H1 (cell line): Measurements from ENCODE around the gene BAIAP2L2. TPM values are rescaled to one million over a fixed set of nuclear protein-coding genes. Genes with fewer than 3 reads are reported as not detected.

Experiments used
- CTCF ChIA-PET: fragments of 300-600 bp; sonication (Branson Sonifier 250); formaldehyde crosslinking; loops from one replicate; lab custom pipeline; 2021; ENCODE audit not compliant: partially characterized antibody; lab: Charles Lee
- POLR2A ChIA-PET: fragments of 300-600 bp; sonication (Branson Sonifier 250); formaldehyde crosslinking; loops from one replicate; lab custom pipeline; 2021; ENCODE audit warnings: inconsistent platforms; ENCODE audit not compliant: partially characterized antibody; lab: Charles Lee
- DNase-seq, 2 experiments: peaks; one replicate each; pipeline versions ENCODE4 v3.0.0 to v3.0.0-alpha.2; 2010 to 2022; ENCODE audit warnings: low spot score in 2 of 2, low read depth in 1 of 2, mixed read lengths in 1 of 2
- FAIRE-seq: peaks from 2 replicates; lab custom pipeline; 2011; peaks lifted over from hg19 to GRCh38; lab: Jason Lieb, UNC
- H2AFZ ChIP-seq: 2 replicates; pipeline ENCODE4 v1.8.1; 2012; ENCODE audit warnings: low read length, inconsistent platforms
- H2AK5ac ChIP-seq: 2 replicates; pipeline ENCODE4 v1.6.1; 2013; ENCODE audit warnings: low read depth, low read length
- H2BK120ac ChIP-seq: replicated peaks from 2 replicates; pipeline ENCODE3; 2013; ENCODE audit warnings: low read depth, low read length, inconsistent platforms
- H2BK12ac ChIP-seq: 2 replicates; pipeline ENCODE4 v1.6.1; 2013; ENCODE audit warnings: low read depth, low read length
- H2BK15ac ChIP-seq: 2 replicates; pipeline ENCODE4 v1.6.1; 2013; ENCODE audit warnings: low read length
- H2BK20ac ChIP-seq: 2 replicates; pipeline ENCODE4 v1.6.1; 2013; ENCODE audit warnings: low read length
- H2BK5ac ChIP-seq: 2 replicates; pipeline ENCODE4 v1.6.1; 2013; ENCODE audit warnings: low read depth, low read length
- H3K14ac ChIP-seq: 2 replicates; pipeline ENCODE4 v1.6.1; 2013; ENCODE audit warnings: inconsistent platforms; ENCODE audit not compliant: insufficient read length
- H3K18ac ChIP-seq: 2 replicates; pipeline ENCODE4 v1.6.1; 2013; ENCODE audit warnings: low read length; ENCODE audit errors: extremely low read depth
- H3K23ac ChIP-seq: 2 replicates; pipeline ENCODE4 v1.6.1; 2013; ENCODE audit warnings: inconsistent platforms; ENCODE audit not compliant: insufficient read length
- H3K23me2 ChIP-seq: 2 replicates; pipeline ENCODE4 v1.6.1; 2013; ENCODE audit warnings: low read depth, low read length
- H3K27ac ChIP-seq: 2 replicates; pipeline ENCODE4 v1.6.1; 2011; ENCODE audit warnings: low read depth, low read length, inconsistent platforms
- H3K27me3 ChIP-seq, 4 experiments: replicated peaks in 1 of 4; 1 replicate in 1 of 4; 2 replicates in 3 of 4; pipeline versions ENCODE4 v1.6.1 to v1.8.1; 2011 to 2013; ENCODE audit warnings: low read length in 3 of 4, mild to moderate bottlenecking in 3 of 4, inconsistent platforms in 2 of 4, mixed read lengths in 2 of 4, moderate library complexity in 1 of 4; ENCODE audit not compliant: control insufficient read depth in 3 of 4, insufficient read depth in 3 of 4; ENCODE audit errors: extremely low read depth in 1 of 4
- H3K36me3 ChIP-seq, 4 experiments: 2 replicates each; pipeline versions ENCODE4 v1.6.1 to v1.8.1; 2011 to 2013; ENCODE audit warnings: mild to moderate bottlenecking in 4 of 4, low read length in 3 of 4, moderate library complexity in 2 of 4, control low read depth in 1 of 4, inconsistent platforms in 1 of 4; ENCODE audit not compliant: insufficient read depth in 4 of 4, control insufficient read depth in 2 of 4
- H3K4ac ChIP-seq: replicated peaks from 2 replicates; pipeline ENCODE3; 2013; ENCODE audit warnings: low read length, low read depth, mixed read lengths, inconsistent platforms; ENCODE audit not compliant: insufficient read length
- H3K4me1 ChIP-seq, 4 experiments: replicated peaks in 1 of 4; 1 replicate in 1 of 4; 2 replicates in 3 of 4; pipeline versions ENCODE4 v1.6.1 to v1.8.1; 2011 to 2013; ENCODE audit warnings: low read length in 3 of 4, inconsistent platforms in 2 of 4, mixed read lengths in 1 of 4; ENCODE audit not compliant: insufficient read depth in 4 of 4, control insufficient read depth in 3 of 4
- H3K4me2 ChIP-seq, 2 experiments: 2 replicates each; pipeline versions ENCODE4 v1.6.1 to v1.8.1; 2011 to 2013; ENCODE audit warnings: low read depth in 2 of 2, low read length in 2 of 2, control low read depth in 1 of 2, inconsistent platforms in 1 of 2, mild to moderate bottlenecking in 1 of 2; ENCODE audit not compliant: insufficient read depth in 1 of 2
- H3K4me3 ChIP-seq, 4 experiments: fragments of 200-600, 300-600 bp in 1 of 4; sonication (generic), shearing (Covaris generic), sonication (Bioruptor Twin) in 1 of 4; 2 replicates each; pipeline versions ENCODE4 v1.5.1 to v1.8.1; 2011 to 2016; ENCODE audit warnings: low read length in 4 of 4, low read depth in 3 of 4, control low read depth in 2 of 4, inconsistent platforms in 2 of 4, mild to moderate bottlenecking in 2 of 4, mixed read lengths in 1 of 4, moderate library complexity in 1 of 4; ENCODE audit not compliant: insufficient read depth in 2 of 4; ENCODE audit errors: extremely low read depth in 1 of 4
- H3K56ac ChIP-seq: replicated peaks from 2 replicates; pipeline ENCODE3; 2013; ENCODE audit warnings: low read depth, mild to moderate bottlenecking, mixed read lengths, low read length, inconsistent platforms; ENCODE audit not compliant: insufficient read length
- H3K79me1 ChIP-seq: 2 replicates; pipeline ENCODE4 v1.6.1; 2013; ENCODE audit warnings: low read depth, low read length, control low read depth
- H3K79me2 ChIP-seq, 2 experiments: 2 replicates each; pipeline versions ENCODE4 v1.6.1 to v1.8.1; 2012 to 2013; ENCODE audit warnings: low read length in 2 of 2, mild to moderate bottlenecking in 2 of 2, inconsistent platforms in 1 of 2; ENCODE audit not compliant: insufficient read depth in 2 of 2, control insufficient read depth in 1 of 2
- H3K9ac ChIP-seq, 4 experiments: replicated peaks in 1 of 4; 1 replicate in 1 of 4; 2 replicates in 3 of 4; pipeline versions ENCODE4 v1.6.1 to v1.8.1; 2011 to 2013; ENCODE audit warnings: low read depth in 3 of 4, low read length in 3 of 4, control low read depth in 2 of 4, mild to moderate bottlenecking in 2 of 4, moderate library complexity in 2 of 4, inconsistent platforms in 1 of 4; ENCODE audit errors: extremely low read depth in 1 of 4
- H3K9me3 ChIP-seq, 2 experiments: 2 replicates each; pipeline versions ENCODE4 v1.6.1 to v1.8.1; 2012 to 2013; ENCODE audit warnings: mild to moderate bottlenecking in 2 of 2, moderate library complexity in 2 of 2, control low read depth in 1 of 2, inconsistent platforms in 1 of 2, low read depth in 1 of 2, low read length in 1 of 2, mixed read lengths in 1 of 2; ENCODE audit not compliant: insufficient read depth in 2 of 2
- H4K20me1 ChIP-seq, 2 experiments: replicated peaks in 1 of 2; 2 replicates each; pipeline versions ENCODE3 to v1.8.1; 2011 to 2013; ENCODE audit warnings: inconsistent platforms in 2 of 2, low read length in 2 of 2, mild to moderate bottlenecking in 1 of 2; ENCODE audit not compliant: insufficient read depth in 2 of 2, control insufficient read depth in 1 of 2
- H4K5ac ChIP-seq: 2 replicates; pipeline ENCODE4 v1.6.1; 2013; ENCODE audit warnings: low read length, low read depth, mixed read lengths, inconsistent platforms; ENCODE audit not compliant: insufficient read length
- H4K8ac ChIP-seq: 2 replicates; pipeline ENCODE4 v1.8.0; 2013; ENCODE audit warnings: mild to moderate bottlenecking, moderate library complexity, low read length, inconsistent platforms; ENCODE audit not compliant: insufficient read depth; ENCODE audit errors: extremely low read depth
- H4K91ac ChIP-seq: replicated peaks from 2 replicates; pipeline ENCODE3; 2013; ENCODE audit warnings: low read length, mixed read lengths, inconsistent platforms; ENCODE audit not compliant: insufficient read length
- POLR2AphosphoS5 ChIP-seq: IDR thresholded peaks from 2 replicates; pipeline ENCODE4 v1.6.1; 2011; ENCODE audit warnings: low read depth, low read length
- TAF1 ChIP-seq: IDR thresholded peaks from 2 replicates; pipeline ENCODE4 v1.6.1; 2011; ENCODE audit warnings: mild to moderate bottlenecking, low read depth, low read length
- WGBS, 2 experiments: shearing (Covaris generic) in 1 of 2; methylation state at CpG; one replicate each; pipeline versions ENCODE4 v1.1.6 to v1.1.7; 2013 to 2015; ENCODE audit warnings: low lambda C conversion rate in 2 of 2, mixed read lengths in 2 of 2, inconsistent platforms in 1 of 2, low coverage in 1 of 2, missing lambda C conversion rate in 1 of 2; ENCODE audit not compliant: insufficient replicate concordance in 2 of 2, insufficient coverage in 1 of 2, insufficient read length in 1 of 2; ENCODE audit errors: extremely low coverage in 1 of 2, missing lambda C conversion rate in 1 of 2; 5-methylcytosine and 5-hydroxymethylcytosine counted together
- polyA plus RNA-seq, 7 experiments: library from polyadenylated mRNA; depleted of rRNA in 3 of 7; stranded (reverse) in 5 of 7; unstranded in 2 of 7; fragments of >200 nt in 5 of 7; fragments of 200-250 nt in 2 of 7; gene quantifications; 1 replicate in 5 of 7; 2 replicates in 1 of 7; 4 replicates in 1 of 7; pipeline versions ENCODE4 v1.2.1 to v1.2.3, GENCODE V29; 2011 to 2013; ENCODE audit warnings: missing spikeins in 2 of 7, mixed read lengths in 2 of 7
- total RNA-seq: library from RNA; stranded (reverse); fragmentation: NEBNext Ultra II Directional; extraction: Animal tissue kit (Norgen Biotek cat#: 25700); gene quantifications from 2 replicates; pipeline ENCODE4 v1.2.1, GENCODE V29; 2021

BAIAP2L2 gene
- total and polyA plus RNA-seq, 2 of the 8 experiments (the other 6 are each of a cell fraction or from before 2014, with no cell fraction given) = 5.4 to 10.0 TPM

DNA sequence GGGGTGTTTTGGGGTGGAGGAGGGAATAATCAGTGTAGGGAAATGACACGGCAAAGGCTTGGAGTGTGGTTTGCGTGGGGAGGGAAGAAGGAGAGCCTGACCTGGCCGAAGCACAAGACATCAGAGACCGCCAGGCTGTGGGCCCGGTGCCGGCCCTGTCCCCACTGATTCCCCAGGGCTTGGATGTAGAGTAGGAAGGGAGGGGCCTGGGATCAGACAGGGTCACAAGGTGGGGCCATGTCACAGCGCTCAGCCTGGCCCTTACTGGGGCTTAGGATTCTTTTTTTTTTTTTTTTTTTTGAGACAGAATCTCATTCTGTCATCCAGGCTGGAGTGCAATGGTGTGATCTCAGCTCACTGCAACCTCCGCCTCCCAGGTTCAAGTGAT lies 43.5 kb downstream of the BAIAP2L2 start:
- WGBS, 2 experiments = 95% methylated on average over 6 of the region's 8 CpGs; no CpG with 5 or more reads in 1 of the 2 experiments
- no peak overlapping the region for H2BK12ac ChIP-seq
- no peak overlapping the region for H3K14ac ChIP-seq
- no peak overlapping the region for H3K4ac ChIP-seq
- H4K8ac ChIP-seq = no peak overlapping the region
- H3K27ac ChIP-seq = no peak overlapping the region
- H3K27me3 ChIP-seq = no peaks in the 10 kb centered on the region
- DNase-seq (no peak), FAIRE-seq (no peak)
- peaks cover 0 to 4% of the 10 kb centered on the region in 2 experiments for H4K20me1 ChIP-seq
- H3K4me1 ChIP-seq = no peaks in the 10 kb centered on the region
- ChIA-PET POLR2A (interaction anchor here (0.6 to 2.0 kb wide), 4 partner anchors 10 to 248 kb away, joined by 3 to 5 read pairs (median 4); partner anchors contain the start of gene PICK1), CTCF (interaction anchor here (1.1 to 12.5 kb wide), 7 partner anchors 9 to 105 kb away, joined by 3 to 264 read pairs (median 10); partner anchors contain the start of gene PICK1)
- peaks cover 7 to 20% (median 12%) of the 10 kb centered on the region in 4 experiments; a peak in 7 of 8 replicates for H3K36me3 ChIP-seq
- TF ChIP-seq POLR2AphosphoS5 (no peak), TAF1 (no peak)
- H3K9ac ChIP-seq = no peak overlapping the region
- no peaks in the 10 kb centered on the region for H3K23me2 ChIP-seq
- no peak overlapping the region for H4K91ac ChIP-seq
- H2AFZ ChIP-seq = no peak overlapping the region
- no peak overlapping the region for H4K5ac ChIP-seq
- H2BK120ac ChIP-seq = no peak overlapping the region
- H2AK5ac ChIP-seq = no peak overlapping the region
- no peaks in the 10 kb centered on the region for H3K79me2 ChIP-seq
- no peak overlapping the region for H3K23ac ChIP-seq
- no peak overlapping the region for H3K4me2 ChIP-seq
- H2BK15ac ChIP-seq = no peak overlapping the region
- H3K79me1 ChIP-seq = no peaks in the 10 kb centered on the region
- no peak overlapping the region for H3K18ac ChIP-seq
- no peak overlapping the region for H3K56ac ChIP-seq
- H3K9me3 ChIP-seq = no peaks in the 10 kb centered on the region
- no peak overlapping the region for H3K4me3 ChIP-seq
- no peak overlapping the region for H2BK5ac ChIP-seq
- no peak overlapping the region for H2BK20ac ChIP-seq
